Measurements from ENCODE around the gene DOCK4.
"Not testable (repeated sequence)": the region's sequence is repeated elsewhere in the genome, so short reads cannot be mapped to it uniquely, and the experiment has no call there.

Gene DOCK4

GRCh38 chr7:111931958-111932357, 274.2 kb downstream of the DOCK4 start:
- Mint-ChIP-seq H3K27ac (no peak overlapping the region), H3K9me3 (no peaks in the 10 kb centered on the region), H3K36me3 (no peaks in the 10 kb centered on the region), H3K4me1 (no peaks in the 10 kb centered on the region), H3K4me3 (no peak overlapping the region), H3K27me3 (no peaks in the 10 kb centered on the region)
- no peak for ATAC-seq

- Mint-ChIP-seq H3K27me3 (no peaks in the 10 kb centered on the region), H3K36me3 (no peaks in the 10 kb centered on the region), H3K27ac (no peak overlapping the region), H3K9me3 (no peaks in the 10 kb centered on the region), H3K4me1 (no peaks in the 10 kb centered on the region), H3K4me3 (no peak overlapping the region)
- peak; percentile 43 for ATAC-seq
Measured at GRCh38 chr7:111931016-111931517, 275.1 kb downstream of the DOCK4 start.

DNA sequence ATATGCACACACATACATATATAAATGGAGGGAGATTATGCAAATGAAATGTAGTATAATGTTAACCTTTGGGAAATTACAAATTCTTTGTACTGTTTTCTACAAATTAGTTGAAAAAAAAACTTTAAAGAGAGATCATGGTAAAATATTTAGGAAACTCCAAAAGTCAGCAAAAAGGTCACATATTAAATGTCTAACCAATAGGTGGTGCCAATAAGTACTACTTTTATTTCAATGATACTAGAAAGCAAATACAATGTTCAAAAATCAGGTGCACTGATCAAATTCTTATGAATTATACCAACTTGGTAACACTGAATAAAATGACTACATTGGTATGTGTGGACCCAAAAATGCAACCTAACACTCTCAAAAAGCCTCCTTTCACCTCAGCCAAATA, 276.9 kb downstream of the DOCK4 start:
- no peak for ATAC-seq
- Mint-ChIP-seq H3K27me3 (no peaks in the 10 kb centered on the region), H3K27ac (no peak overlapping the region), H3K4me3 (no peak overlapping the region), H3K36me3 (no peaks in the 10 kb centered on the region), H3K9me3 (no peaks in the 10 kb centered on the region), H3K4me1 (no peaks in the 10 kb centered on the region)

- no peak overlapping the region for H3K27ac Mint-ChIP-seq
Measured at GRCh38 chr7:111927353-111928019, 278.7 kb downstream of the DOCK4 start.

GRCh38 chr7:111920329-111920728, 285.9 kb downstream of the DOCK4 start:
- no peaks in the 10 kb centered on the region for H3K9me3 Mint-ChIP-seq
- H3K4me1 Mint-ChIP-seq, result no peaks in the 10 kb centered on the region
- H3K27me3 Mint-ChIP-seq, result peaks cover 10% of the 10 kb centered on the region
- ATAC-seq, result no peak
- H3K36me3 Mint-ChIP-seq, result no peaks in the 10 kb centered on the region
- no peak overlapping the region for H3K4me3 Mint-ChIP-seq
- no peak overlapping the region for H3K27ac Mint-ChIP-seq

More at GRCh38 chr7:111927353-111928019, 278.7 kb downstream of the DOCK4 start:
- Mint-ChIP-seq H3K9me3 (no peaks in the 10 kb centered on the region), H3K4me3 (no peak overlapping the region), H3K36me3 (no peaks in the 10 kb centered on the region), H3K27me3 (no peaks in the 10 kb centered on the region), H3K4me1 (no peaks in the 10 kb centered on the region)
- ATAC-seq, result no peak

DNA sequence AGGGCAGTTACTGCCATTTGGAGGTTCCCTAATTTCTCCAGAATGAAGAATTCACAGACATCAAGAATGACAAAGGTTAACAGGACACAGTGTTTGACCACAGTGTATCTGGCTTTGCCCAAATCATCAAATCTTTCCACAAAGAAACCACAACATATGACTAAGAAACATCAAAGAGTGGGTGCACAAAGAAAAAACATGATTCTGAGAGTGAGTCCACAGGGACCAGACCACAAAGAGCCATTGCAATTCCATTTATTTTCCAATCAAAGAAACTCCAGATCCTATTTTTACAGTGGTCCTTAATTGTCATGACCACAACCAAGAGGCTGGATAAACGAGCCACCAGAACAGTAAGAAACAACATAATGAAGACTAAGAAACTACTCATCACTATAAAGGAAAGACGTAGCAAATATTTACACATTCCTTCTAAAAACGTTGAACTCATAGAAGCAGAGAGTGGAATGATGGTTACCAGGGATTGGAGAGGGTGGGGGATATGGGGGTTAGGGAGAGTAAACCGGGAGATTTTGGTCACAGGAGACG, 286.5 kb downstream of the DOCK4 start:
- no peak overlapping the region for H3K4me3 Mint-ChIP-seq
- no peaks in the 10 kb centered on the region for H3K9me3 Mint-ChIP-seq
- peaks cover 10% of the 10 kb centered on the region for H3K27me3 Mint-ChIP-seq
- H3K4me1 Mint-ChIP-seq, result no peaks in the 10 kb centered on the region
- no peak overlapping the region for H3K27ac Mint-ChIP-seq
- no peak for ATAC-seq
- no peaks in the 10 kb centered on the region for H3K36me3 Mint-ChIP-seq

GRCh38 chr7:111919164-111919563, 287.0 kb downstream of the DOCK4 start:
- Mint-ChIP-seq H3K4me3 (no peak overlapping the region), H3K36me3 (no peaks in the 10 kb centered on the region), H3K4me1 (no peaks in the 10 kb centered on the region), H3K9me3 (no peaks in the 10 kb centered on the region), H3K27ac (no peak overlapping the region), H3K27me3 (peaks cover 10% of the 10 kb centered on the region)
- ATAC-seq, result no peak

GRCh38 chr7:111918461-111918860, 287.7 kb downstream of the DOCK4 start:
- Mint-ChIP-seq H3K27ac (no peak overlapping the region), H3K36me3 (no peaks in the 10 kb centered on the region), H3K4me3 (no peak overlapping the region), H3K27me3 (peaks cover 10% of the 10 kb centered on the region), H3K4me1 (no peaks in the 10 kb centered on the region), H3K9me3 (no peaks in the 10 kb centered on the region)
- ATAC-seq, result no peak

DNA sequence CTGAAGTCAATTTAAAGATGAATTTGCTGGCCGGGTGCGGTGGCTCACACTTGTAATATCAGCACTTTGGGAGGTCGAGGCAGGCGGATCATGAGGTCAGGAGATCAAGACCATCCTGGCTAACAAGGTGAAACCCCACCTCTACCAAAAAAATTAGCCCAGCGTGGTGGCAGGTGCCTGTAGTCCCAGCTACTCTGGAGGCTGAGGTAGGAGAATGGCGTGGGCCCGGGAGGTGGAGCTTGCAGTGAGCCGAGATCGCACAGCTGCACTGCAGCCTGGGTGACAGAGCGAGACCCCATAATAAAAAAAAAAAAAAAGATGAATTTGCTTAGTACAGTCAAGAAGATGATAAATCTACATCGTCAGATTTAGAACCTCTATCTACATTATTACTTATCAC, 288.8 kb downstream of the DOCK4 start:
- not testable (repeated sequence) for H3K4me1 Mint-ChIP-seq, ATAC-seq, H3K9me3 Mint-ChIP-seq, H3K27ac Mint-ChIP-seq, H3K36me3 Mint-ChIP-seq, H3K4me3 Mint-ChIP-seq
- peaks cover 10% of the 10 kb centered on the region for H3K27me3 Mint-ChIP-seq

GRCh38 chr7:111914291-111914690, 291.9 kb downstream of the DOCK4 start:
- Mint-ChIP-seq H3K9me3 (no peaks in the 10 kb centered on the region), H3K4me3 (no peak overlapping the region), H3K27ac (no peak overlapping the region), H3K4me1 (no peaks in the 10 kb centered on the region), H3K36me3 (no peaks in the 10 kb centered on the region), H3K27me3 (peaks cover 10% of the 10 kb centered on the region)
- no peak for ATAC-seq

DNA sequence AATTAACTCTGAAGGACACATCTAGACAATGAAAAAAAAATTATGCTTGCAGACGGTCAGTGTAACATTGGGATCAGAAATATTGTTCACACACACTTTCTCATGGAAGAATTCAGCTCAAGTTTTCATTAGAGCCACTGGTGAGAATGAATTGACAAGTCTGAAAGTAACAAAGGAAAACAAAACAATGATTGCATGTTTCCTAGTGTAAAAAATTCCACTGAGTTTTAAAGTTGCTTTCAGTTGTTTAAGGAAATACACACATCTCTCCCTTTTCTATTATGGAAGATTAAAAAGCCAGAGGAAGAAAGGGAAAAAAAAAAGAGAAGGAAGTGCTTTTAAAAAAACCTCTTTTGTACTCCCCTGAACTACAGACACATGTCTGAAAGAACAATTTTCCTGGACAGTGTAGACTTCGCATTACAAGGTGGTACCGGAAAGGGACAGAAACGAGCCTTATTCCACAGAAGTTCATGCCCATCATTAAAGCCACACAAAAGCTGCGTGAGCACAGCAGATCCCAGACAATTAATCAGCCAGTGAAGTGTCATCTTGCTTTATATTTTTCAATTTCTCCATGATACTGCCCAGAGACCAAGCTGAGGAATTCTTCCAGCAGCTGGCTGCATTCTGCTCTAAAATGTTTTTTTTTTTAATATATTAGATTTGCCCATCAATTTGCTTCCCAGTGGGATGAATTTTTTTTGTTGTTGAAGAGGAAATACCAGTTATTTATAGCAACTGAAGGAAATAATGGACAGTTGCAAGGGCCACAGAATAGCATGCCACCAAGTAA, 294.8 kb downstream of the DOCK4 start:
- Mint-ChIP-seq H3K27ac (no peak overlapping the region), H3K36me3 (no peaks in the 10 kb centered on the region), H3K9me3 (no peaks in the 10 kb centered on the region), H3K4me3 (no peak overlapping the region), H3K27me3 (no peaks in the 10 kb centered on the region), H3K4me1 (no peaks in the 10 kb centered on the region)
- ATAC-seq, result no peak

DNA sequence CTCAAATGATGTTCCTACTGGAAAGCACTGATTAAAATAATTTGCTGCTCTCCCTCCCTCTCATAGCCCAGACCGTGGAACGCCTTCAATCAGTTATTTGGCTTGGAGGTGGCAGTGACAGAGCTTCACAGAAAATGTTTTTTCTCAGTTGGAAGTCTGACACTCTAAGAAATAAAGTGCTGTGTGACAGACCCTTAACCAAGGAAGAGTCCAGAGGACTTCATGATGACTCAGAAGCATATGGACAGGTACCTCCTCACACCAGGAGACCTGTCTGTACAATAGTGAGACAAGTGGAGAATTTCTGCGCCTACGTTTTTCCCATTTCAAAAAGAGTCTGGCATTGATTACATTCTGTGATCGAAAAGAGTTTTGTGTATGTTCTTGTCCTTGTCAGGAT, 295.5 kb downstream of the DOCK4 start:
- no peaks in the 10 kb centered on the region for H3K9me3 Mint-ChIP-seq
- no peak for ATAC-seq
- no peak overlapping the region for H3K27ac Mint-ChIP-seq
- no peaks in the 10 kb centered on the region for H3K4me1 Mint-ChIP-seq
- no peak overlapping the region for H3K4me3 Mint-ChIP-seq
- no peaks in the 10 kb centered on the region for H3K27me3 Mint-ChIP-seq
- H3K36me3 Mint-ChIP-seq, result no peaks in the 10 kb centered on the region

- not testable (repeated sequence) for H3K27ac Mint-ChIP-seq, H3K27me3 Mint-ChIP-seq, H3K4me3 Mint-ChIP-seq, H3K36me3 Mint-ChIP-seq, H3K9me3 Mint-ChIP-seq, ATAC-seq, H3K4me1 Mint-ChIP-seq
Measured at GRCh38 chr7:111908673-111909072, 297.5 kb downstream of the DOCK4 start.

GRCh38 chr7:111903797-111904196, 302.4 kb downstream of the DOCK4 start:
- Mint-ChIP-seq H3K9me3 (no peaks in the 10 kb centered on the region), H3K27ac (no peak overlapping the region), H3K4me1 (no peaks in the 10 kb centered on the region), H3K27me3 (peaks cover 6% of the 10 kb centered on the region), H3K4me3 (no peak overlapping the region), H3K36me3 (no peaks in the 10 kb centered on the region)
- ATAC-seq, result no peak

DNA sequence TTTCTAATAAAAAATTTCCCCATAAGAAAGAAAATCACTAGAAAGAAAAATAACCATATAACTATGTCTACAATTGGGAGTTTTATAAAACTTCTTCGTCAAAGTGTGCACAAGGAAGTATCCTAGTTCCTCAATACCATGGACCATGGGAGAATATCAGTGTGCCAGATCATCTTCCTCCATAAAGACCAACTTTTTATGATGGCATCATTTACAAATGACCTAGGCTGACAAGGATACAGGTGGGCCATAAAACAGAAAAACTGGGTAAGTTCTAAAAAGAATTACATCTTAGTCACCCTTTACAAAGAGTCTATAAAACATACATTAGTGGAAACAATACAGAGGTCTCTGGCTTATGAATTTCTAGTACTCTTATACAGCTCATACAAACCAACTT, 303.2 kb downstream of the DOCK4 start:
- H3K27ac Mint-ChIP-seq, result no peak overlapping the region
- H3K4me3 Mint-ChIP-seq, result no peak overlapping the region
- H3K9me3 Mint-ChIP-seq, result no peaks in the 10 kb centered on the region
- ATAC-seq, result no peak
- no peaks in the 10 kb centered on the region for H3K4me1 Mint-ChIP-seq
- no peaks in the 10 kb centered on the region for H3K36me3 Mint-ChIP-seq
- H3K27me3 Mint-ChIP-seq, result peaks cover 7% of the 10 kb centered on the region

GRCh38 chr7:111900283-111900682, 305.9 kb downstream of the DOCK4 start:
- H3K4me3 Mint-ChIP-seq, result no peak overlapping the region
- ATAC-seq, result no peak
- H3K27me3 Mint-ChIP-seq, result peaks cover 7% of the 10 kb centered on the region
- no peak overlapping the region for H3K27ac Mint-ChIP-seq
- no peaks in the 10 kb centered on the region for H3K36me3 Mint-ChIP-seq
- no peaks in the 10 kb centered on the region for H3K4me1 Mint-ChIP-seq
- no peaks in the 10 kb centered on the region for H3K9me3 Mint-ChIP-seq

Data from stimulated activated memory B cell treated with anti-CD40 and anti-IgM and Interleukin-4, amounts not matched to agents 10 μg/mL and 1 μg/mL and 100 μg/mL, for 72 hours (primary cell).